Suprapubic skin (tissue), 4 donors: ENCODE results near the gene PREX1.

ENCODE experiments used
- POLR2A ChIP-seq, 2 donors: fragments of 450-650 bp; IDR thresholded peaks; one replicate each; pipeline ENCODE4 v1.6.1; 2017; ENCODE audit warnings: antibody characterized with exemption in 2 of 2, mild to moderate bottlenecking in 2 of 2, moderate library complexity in 2 of 2
- POLR2AphosphoS5 ChIP-seq, 3 donors: sonication (generic); formaldehyde crosslinking; IDR thresholded peaks; one replicate each; pipeline ENCODE4 v1.6.1; 2017; ENCODE audit warnings: antibody characterized with exemption in 3 of 3
- TF ChIP-seq, protein P1 (sequence below), 2 donors: fragments of 200-600 bp in 1 of 2; fragments of 450-650 bp in 1 of 2; sonication (generic) in 1 of 2; IDR thresholded peaks; one replicate each; pipeline ENCODE4 v1.5.1; 2016 to 2019; ENCODE audit warnings: antibody characterized with exemption in 2 of 2, mild to moderate bottlenecking in 1 of 2, moderate library complexity in 1 of 2

DNA sequence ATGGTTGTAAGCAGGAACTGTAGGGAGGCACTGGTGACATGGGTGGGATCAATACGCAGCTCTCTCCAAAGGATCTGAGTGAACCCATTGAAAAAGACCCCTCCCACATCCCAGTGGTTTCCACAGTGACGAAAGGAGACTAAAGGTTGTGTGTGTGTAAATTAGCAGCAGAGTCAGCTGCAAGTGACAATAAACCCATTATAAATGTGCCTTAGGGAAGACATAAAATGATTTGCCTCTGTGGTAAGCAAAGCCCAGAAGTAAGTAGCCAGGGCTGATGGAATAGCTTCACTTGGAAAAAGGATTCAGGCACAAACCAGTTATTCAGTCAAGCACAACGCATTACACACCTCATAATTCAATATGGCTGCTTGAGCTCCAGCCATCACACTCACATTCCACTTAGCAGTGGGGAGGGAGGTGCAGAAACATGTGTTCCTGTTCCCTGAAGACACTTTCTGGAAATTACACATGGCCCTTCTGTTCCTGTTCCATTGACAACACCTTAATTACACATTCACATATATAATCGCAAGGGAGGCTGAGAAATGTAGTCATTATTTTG, 231.4 kb downstream of the PREX1 start:
- TF ChIP-seq, protein P1, sequence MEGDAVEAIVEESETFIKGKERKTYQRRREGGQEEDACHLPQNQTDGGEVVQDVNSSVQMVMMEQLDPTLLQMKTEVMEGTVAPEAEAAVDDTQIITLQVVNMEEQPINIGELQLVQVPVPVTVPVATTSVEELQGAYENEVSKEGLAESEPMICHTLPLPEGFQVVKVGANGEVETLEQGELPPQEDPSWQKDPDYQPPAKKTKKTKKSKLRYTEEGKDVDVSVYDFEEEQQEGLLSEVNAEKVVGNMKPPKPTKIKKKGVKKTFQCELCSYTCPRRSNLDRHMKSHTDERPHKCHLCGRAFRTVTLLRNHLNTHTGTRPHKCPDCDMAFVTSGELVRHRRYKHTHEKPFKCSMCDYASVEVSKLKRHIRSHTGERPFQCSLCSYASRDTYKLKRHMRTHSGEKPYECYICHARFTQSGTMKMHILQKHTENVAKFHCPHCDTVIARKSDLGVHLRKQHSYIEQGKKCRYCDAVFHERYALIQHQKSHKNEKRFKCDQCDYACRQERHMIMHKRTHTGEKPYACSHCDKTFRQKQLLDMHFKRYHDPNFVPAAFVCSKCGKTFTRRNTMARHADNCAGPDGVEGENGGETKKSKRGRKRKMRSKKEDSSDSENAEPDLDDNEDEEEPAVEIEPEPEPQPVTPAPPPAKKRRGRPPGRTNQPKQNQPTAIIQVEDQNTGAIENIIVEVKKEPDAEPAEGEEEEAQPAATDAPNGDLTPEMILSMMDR (IDR thresholded peaks at IDR 0.05) = no peak
- TF ChIP-seq POLR2A (IDR thresholded peaks at IDR 0.05) = no peak
- TF ChIP-seq POLR2AphosphoS5 (IDR thresholded peaks at IDR 0.05) = no peak
